Measurements from ENCODE around the gene BTF3.

The BTF3 gene

DNA sequence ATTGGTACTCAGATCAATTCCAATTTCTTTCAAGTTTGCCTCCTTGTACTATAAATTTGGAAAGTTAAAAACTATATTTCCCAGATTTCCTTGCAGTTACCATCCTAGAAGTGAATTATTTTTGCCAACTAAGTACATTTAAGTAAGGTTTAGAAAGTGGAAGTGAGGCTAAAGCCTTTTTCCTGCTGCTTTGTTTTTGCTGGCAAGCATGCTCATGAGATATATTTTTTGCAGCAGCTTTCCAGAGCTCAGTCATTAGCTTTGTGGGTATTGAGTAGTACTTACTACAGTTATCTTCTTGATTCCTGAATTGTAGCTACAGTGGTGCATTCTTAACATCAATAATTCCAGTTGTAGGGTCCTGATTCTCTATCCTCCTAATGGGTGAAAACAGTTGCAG, 3.5 kb upstream of the BTF3 start:
- no peak overlapping the region for H3K18ac ChIP-seq (ENCODE audit: low read length)
- no peaks in the 10 kb centered on the region for H3K79me1 ChIP-seq (ENCODE audit: low read depth, low read length)
- H3K27me3 ChIP-seq (ENCODE audit: control insufficient read depth in 3 of 3, insufficient read depth in 3 of 3, low read depth in 1 of 3, low read length in 3 of 3), result peaks cover 0 to 6% (median 0%) of the 10 kb centered on the region in 3 experiments
- no peak overlapping the region for H3K4ac ChIP-seq (ENCODE audit: low read length)
- no peak for DNase-seq (ENCODE audit: low spot score)
- no peak overlapping the region for H4K91ac ChIP-seq (ENCODE audit: low read depth, low read length, poor library complexity)
- no peak overlapping the region for H2BK15ac ChIP-seq (ENCODE audit: low read length)
- H3K27ac ChIP-seq (replicated peaks; ENCODE audit: low read length), result no peak overlapping the region
- H2BK5ac ChIP-seq (ENCODE audit: low read length), result no peak overlapping the region
- H3K23ac ChIP-seq (ENCODE audit: low read depth, low read length, poor library complexity), result no peak overlapping the region
- no peak overlapping the region for H4K8ac ChIP-seq (ENCODE audit: low read depth, low read length)
- H3K36me3 ChIP-seq (replicated peaks in 1 of 2; ENCODE audit: control insufficient read depth in 2 of 2, insufficient read depth in 2 of 2, low read length in 2 of 2), result peaks cover 0 to 6% of the 10 kb centered on the region in 2 donors
- H2AFZ ChIP-seq (ENCODE audit: low read length), result no peak overlapping the region
- H3K4me2 ChIP-seq (ENCODE audit: insufficient read depth, low read length, poor library complexity, severe bottlenecking), result no peak overlapping the region
- no peaks in the 10 kb centered on the region for H3K9me3 ChIP-seq (replicated peaks in 1 of 2; ENCODE audit: control insufficient read depth in 2 of 2, insufficient read depth in 1 of 2, low read depth in 1 of 2, low read length in 2 of 2)
- peaks cover 0 to 3% of the 10 kb centered on the region in 2 donors for H3K4me1 ChIP-seq (ENCODE audit: control insufficient read depth in 2 of 2, insufficient read depth in 1 of 2, low read depth in 1 of 2, low read length in 2 of 2)
- H2BK12ac ChIP-seq (ENCODE audit: low read length), result no peak overlapping the region
- no peak overlapping the region for H2AK5ac ChIP-seq (ENCODE audit: low read depth, low read length)
- no peak overlapping the region for H2BK120ac ChIP-seq (ENCODE audit: low read depth, low read length)
- no peak overlapping the region for H3K4me3 ChIP-seq (ENCODE audit: low read length in 2 of 2)
- no peak overlapping the region for H3K9ac ChIP-seq (ENCODE audit: low read depth, low read length, poor library complexity)
- no peak overlapping the region for H3K14ac ChIP-seq (ENCODE audit: low read length)

DNA sequence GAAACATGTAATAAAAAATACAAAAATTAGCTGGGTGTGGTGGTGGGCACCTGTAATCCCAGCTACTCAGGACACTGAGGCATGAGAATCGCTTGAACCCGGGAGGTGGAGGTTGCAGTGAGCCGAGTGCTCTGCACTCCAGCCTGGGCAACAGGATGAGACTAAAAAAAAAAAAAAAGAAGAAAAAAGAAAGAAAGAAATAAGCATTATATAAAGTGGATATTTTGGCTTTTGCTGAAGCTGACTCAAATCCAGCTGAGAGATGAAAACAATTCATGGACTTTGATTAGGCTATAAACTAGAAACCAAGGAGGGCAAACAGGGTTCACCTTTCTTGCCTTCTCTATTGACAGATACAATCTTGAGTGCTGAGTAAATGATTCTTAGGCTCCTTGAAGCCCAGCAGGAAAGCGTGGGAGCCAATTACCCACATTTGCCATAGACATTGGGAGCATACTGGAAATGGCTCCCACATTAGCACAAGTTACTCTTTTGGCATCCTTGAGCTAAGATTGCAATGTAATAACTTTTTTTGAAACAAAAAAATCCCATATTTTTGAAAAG, 2.4 kb upstream of the BTF3 start:
- Histone ChIP-seq H4K8ac (ENCODE audit: low read depth, low read length) (no peak overlapping the region), H2BK15ac (ENCODE audit: low read length) (no peak overlapping the region), H3K9ac (ENCODE audit: low read depth, low read length, poor library complexity) (no peak overlapping the region), H2AK5ac (ENCODE audit: low read depth, low read length) (no peak overlapping the region), H3K18ac (ENCODE audit: low read length) (no peak overlapping the region), H3K79me1 (ENCODE audit: low read depth, low read length) (no peaks in the 10 kb centered on the region), H3K36me3 (replicated peaks in 1 of 2; ENCODE audit: control insufficient read depth in 2 of 2, insufficient read depth in 2 of 2, low read length in 2 of 2) (peaks cover 0 to 18% of the 10 kb centered on the region in 2 donors), H3K14ac (ENCODE audit: low read length) (no peak overlapping the region), H2BK5ac (ENCODE audit: low read length) (no peak overlapping the region), H3K4me3 (ENCODE audit: low read length in 2 of 2) (no peak overlapping the region), H3K4me1 (ENCODE audit: control insufficient read depth in 2 of 2, insufficient read depth in 1 of 2, low read depth in 1 of 2, low read length in 2 of 2) (peaks cover 3 to 5% of the 10 kb centered on the region in 2 donors), H3K23ac (ENCODE audit: low read depth, low read length, poor library complexity) (no peak overlapping the region), H4K91ac (ENCODE audit: low read depth, low read length, poor library complexity) (no peak overlapping the region), H3K27ac (replicated peaks; ENCODE audit: low read length) (no peak overlapping the region), H2BK120ac (ENCODE audit: low read depth, low read length) (no peak overlapping the region), H3K4me2 (ENCODE audit: insufficient read depth, low read length, poor library complexity, severe bottlenecking) (no peak overlapping the region), H2AFZ (ENCODE audit: low read length) (no peak overlapping the region), H2BK12ac (ENCODE audit: low read length) (no peak overlapping the region), H3K27me3 (ENCODE audit: control insufficient read depth in 3 of 3, insufficient read depth in 3 of 3, low read depth in 1 of 3, low read length in 3 of 3) (peaks cover 0 to 6% (median 0%) of the 10 kb centered on the region in 3 experiments), H3K4ac (ENCODE audit: low read length) (no peak overlapping the region), H3K9me3 (replicated peaks in 1 of 2; ENCODE audit: control insufficient read depth in 2 of 2, insufficient read depth in 1 of 2, low read depth in 1 of 2, low read length in 2 of 2) (no peaks in the 10 kb centered on the region)
- no CpG with 5 or more reads among the region's 4 CpGs for WGBS, 2 donors (ENCODE audit: extremely low coverage in 2 of 2, insufficient read length in 2 of 2, insufficient replicate concordance in 1 of 2)
- no peak for DNase-seq (ENCODE audit: low spot score)

DNA sequence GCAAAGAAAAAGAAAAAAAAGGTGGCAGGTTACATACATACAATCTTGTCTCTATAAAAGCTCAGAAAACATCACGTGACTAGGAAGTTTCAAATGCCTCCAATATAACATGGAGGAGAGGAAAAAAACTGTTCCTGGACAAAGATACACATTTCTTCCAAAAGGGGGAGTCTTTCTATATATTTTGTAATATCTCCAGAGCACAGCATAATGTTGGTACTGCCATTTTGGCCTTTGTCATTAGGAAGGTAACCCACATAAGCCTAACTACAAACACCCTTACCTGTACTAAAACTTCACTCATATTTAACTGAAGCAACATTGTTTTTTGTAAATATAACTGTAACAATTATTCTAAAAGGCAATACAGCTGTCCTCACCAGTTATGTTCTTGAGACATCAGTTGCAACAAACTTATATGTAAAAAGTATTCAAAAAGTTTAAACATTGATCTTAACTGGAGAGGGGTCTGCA, 1.2 kb upstream of the BTF3 start:
- H2AK5ac ChIP-seq (ENCODE audit: low read depth, low read length), result no peak overlapping the region
- H3K36me3 ChIP-seq (replicated peaks in 1 of 2; ENCODE audit: control insufficient read depth in 2 of 2, insufficient read depth in 2 of 2, low read length in 2 of 2), result peaks cover 2 to 29% of the 10 kb centered on the region in 2 donors
- H3K9ac ChIP-seq (ENCODE audit: low read depth, low read length, poor library complexity), result no peak overlapping the region
- H3K79me1 ChIP-seq (ENCODE audit: low read depth, low read length), result no peaks in the 10 kb centered on the region
- H3K4me1 ChIP-seq (ENCODE audit: control insufficient read depth in 2 of 2, insufficient read depth in 1 of 2, low read depth in 1 of 2, low read length in 2 of 2), result peaks cover 3 to 5% of the 10 kb centered on the region in 2 donors
- no peak overlapping the region for H2BK12ac ChIP-seq (ENCODE audit: low read length)
- no peak overlapping the region for H3K18ac ChIP-seq (ENCODE audit: low read length)
- no CpG with 5 or more reads among the region's 1 CpG for WGBS, 2 donors (ENCODE audit: extremely low coverage in 2 of 2, insufficient read length in 2 of 2, insufficient replicate concordance in 1 of 2)
- no peak overlapping the region for H3K23ac ChIP-seq (ENCODE audit: low read depth, low read length, poor library complexity)
- H2AFZ ChIP-seq (ENCODE audit: low read length), result no peak overlapping the region
- no peak overlapping the region for H4K91ac ChIP-seq (ENCODE audit: low read depth, low read length, poor library complexity)
- H3K14ac ChIP-seq (ENCODE audit: low read length), result no peak overlapping the region
- H2BK5ac ChIP-seq (ENCODE audit: low read length), result no peak overlapping the region
- no peak overlapping the region for H3K27ac ChIP-seq (replicated peaks; ENCODE audit: low read length)
- no peak overlapping the region for H4K8ac ChIP-seq (ENCODE audit: low read depth, low read length)
- peak overlapping the region in 1 of 2 donors; percentile 93 for H3K4me3 ChIP-seq (ENCODE audit: low read length in 2 of 2)
- H2BK120ac ChIP-seq (ENCODE audit: low read depth, low read length), result no peak overlapping the region
- H3K9me3 ChIP-seq (replicated peaks in 1 of 2; ENCODE audit: control insufficient read depth in 2 of 2, insufficient read depth in 1 of 2, low read depth in 1 of 2, low read length in 2 of 2), result no peaks in the 10 kb centered on the region
- DNase-seq (ENCODE audit: low spot score), result no peak
- no peak overlapping the region for H2BK15ac ChIP-seq (ENCODE audit: low read length)
- H3K4me2 ChIP-seq (ENCODE audit: insufficient read depth, low read length, poor library complexity, severe bottlenecking), result no peak overlapping the region
- no peak overlapping the region for H3K4ac ChIP-seq (ENCODE audit: low read length)
- H3K27me3 ChIP-seq (ENCODE audit: control insufficient read depth in 3 of 3, insufficient read depth in 3 of 3, low read depth in 1 of 3, low read length in 3 of 3), result peaks cover 0 to 5% (median 0%) of the 10 kb centered on the region in 3 experiments

DNA sequence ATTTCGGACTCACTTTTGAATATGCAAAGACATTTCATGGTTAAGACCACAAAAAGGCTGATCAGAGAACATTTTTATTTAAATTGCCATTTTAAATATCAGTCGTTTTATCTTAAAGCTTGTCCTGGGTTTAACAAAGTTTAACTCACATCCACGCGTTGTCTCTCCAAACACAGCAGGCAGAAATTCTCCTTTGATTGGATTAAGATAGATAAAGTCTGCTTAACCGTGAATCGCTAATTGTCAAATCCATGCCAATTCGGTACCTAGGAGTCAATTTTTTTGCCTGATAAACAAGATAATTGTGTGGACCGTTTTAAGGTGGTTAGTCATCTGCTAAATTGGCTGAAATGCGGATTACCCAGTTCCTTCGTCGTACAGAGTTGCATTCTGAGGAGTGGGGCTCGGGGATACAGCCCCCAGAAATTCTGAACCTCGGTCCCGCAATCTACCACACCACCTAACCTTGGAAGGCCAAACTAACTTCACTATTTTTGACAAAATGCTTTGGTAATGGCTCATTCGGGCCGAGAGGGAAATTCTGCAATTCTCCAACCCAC, 665 bp upstream of the BTF3 start:
- WGBS, 2 donors (ENCODE audit: extremely low coverage in 2 of 2, insufficient read length in 2 of 2, insufficient replicate concordance in 1 of 2), result no CpG with 5 or more reads among the region's 16 CpGs
- H3K14ac ChIP-seq (ENCODE audit: low read length), result no peak overlapping the region
- H2BK120ac ChIP-seq (ENCODE audit: low read depth, low read length), result no peak overlapping the region
- peak overlapping the region; percentile 20 for H2AK5ac ChIP-seq (ENCODE audit: low read depth, low read length)
- H2AFZ ChIP-seq (ENCODE audit: low read length), result peak overlapping the region; percentile 94
- H3K79me1 ChIP-seq (ENCODE audit: low read depth, low read length), result no peaks in the 10 kb centered on the region
- no peak overlapping the region for H3K9ac ChIP-seq (ENCODE audit: low read depth, low read length, poor library complexity)
- peaks cover 3 to 5% of the 10 kb centered on the region in 2 donors for H3K4me1 ChIP-seq (ENCODE audit: control insufficient read depth in 2 of 2, insufficient read depth in 1 of 2, low read depth in 1 of 2, low read length in 2 of 2)
- no peak overlapping the region for H2BK15ac ChIP-seq (ENCODE audit: low read length)
- peak overlapping the region; percentile 89 for H3K23ac ChIP-seq (ENCODE audit: low read depth, low read length, poor library complexity)
- H2BK5ac ChIP-seq (ENCODE audit: low read length), result peak overlapping the region; percentile 79
- H3K36me3 ChIP-seq (replicated peaks in 1 of 2; ENCODE audit: control insufficient read depth in 2 of 2, insufficient read depth in 2 of 2, low read length in 2 of 2), result peaks cover 4 to 35% of the 10 kb centered on the region in 2 donors
- H2BK12ac ChIP-seq (ENCODE audit: low read length), result no peak overlapping the region
- H3K4me3 ChIP-seq (ENCODE audit: low read length in 2 of 2), result peak overlapping the region; percentile 93 to 98
- peak overlapping the region; percentile 88 for H3K27ac ChIP-seq (replicated peaks; ENCODE audit: low read length)
- H3K18ac ChIP-seq (ENCODE audit: low read length), result peak overlapping the region; percentile 31
- no peaks in the 10 kb centered on the region for H3K9me3 ChIP-seq (replicated peaks in 1 of 2; ENCODE audit: control insufficient read depth in 2 of 2, insufficient read depth in 1 of 2, low read depth in 1 of 2, low read length in 2 of 2)
- peak overlapping the region; percentile 53 for H3K4me2 ChIP-seq (ENCODE audit: insufficient read depth, low read length, poor library complexity, severe bottlenecking)
- H4K91ac ChIP-seq (ENCODE audit: low read depth, low read length, poor library complexity), result no peak overlapping the region
- no peaks in the 10 kb centered on the region for H3K27me3 ChIP-seq (ENCODE audit: control insufficient read depth in 3 of 3, insufficient read depth in 3 of 3, low read depth in 1 of 3, low read length in 3 of 3)
- DNase-seq (ENCODE audit: low spot score), result no peak
- no peak overlapping the region for H3K4ac ChIP-seq (ENCODE audit: low read length)
- no peak overlapping the region for H4K8ac ChIP-seq (ENCODE audit: low read depth, low read length)
